ENCODE results near the gene PSEN1.

Gene PSEN1

DNA sequence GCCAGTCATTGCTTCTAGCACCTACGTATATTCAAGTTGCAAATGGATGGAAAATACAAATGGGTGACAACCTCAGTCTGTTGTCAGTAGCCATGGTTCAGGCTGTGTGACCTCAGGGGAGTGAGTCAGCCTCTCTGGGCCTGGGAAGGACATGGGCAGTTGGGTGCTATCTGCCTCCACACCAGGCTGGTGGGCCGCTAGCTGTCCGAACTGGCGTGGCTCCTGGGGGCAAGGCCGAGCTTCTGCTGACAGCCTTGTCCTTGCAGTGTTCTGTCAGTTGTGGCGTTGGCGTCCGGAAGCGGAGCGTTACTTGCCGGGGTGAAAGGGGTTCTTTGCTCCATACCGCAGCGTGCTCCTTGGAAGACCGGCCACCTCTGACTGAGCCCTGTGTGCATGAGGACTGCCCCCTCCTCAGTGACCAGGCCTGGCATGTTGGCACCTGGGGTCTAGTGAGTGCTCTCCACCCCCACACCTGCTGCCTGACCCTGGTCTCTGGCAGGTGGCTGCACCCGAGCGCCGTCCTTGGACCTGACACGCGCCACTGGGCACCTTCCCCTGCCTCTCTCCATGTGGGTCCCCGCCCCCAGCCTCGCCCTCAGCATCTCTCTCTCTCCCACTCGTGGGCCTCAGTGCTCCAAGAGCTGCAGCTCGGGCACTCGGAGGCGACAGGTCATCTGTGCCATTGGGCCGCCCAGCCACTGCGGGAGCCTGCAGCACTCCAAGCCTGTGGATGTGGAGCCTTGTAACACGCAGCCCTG is 118.1 kb downstream of the PSEN1 start:
- DNase-seq (ENCODE audit: low spot score), result no peak

DNA sequence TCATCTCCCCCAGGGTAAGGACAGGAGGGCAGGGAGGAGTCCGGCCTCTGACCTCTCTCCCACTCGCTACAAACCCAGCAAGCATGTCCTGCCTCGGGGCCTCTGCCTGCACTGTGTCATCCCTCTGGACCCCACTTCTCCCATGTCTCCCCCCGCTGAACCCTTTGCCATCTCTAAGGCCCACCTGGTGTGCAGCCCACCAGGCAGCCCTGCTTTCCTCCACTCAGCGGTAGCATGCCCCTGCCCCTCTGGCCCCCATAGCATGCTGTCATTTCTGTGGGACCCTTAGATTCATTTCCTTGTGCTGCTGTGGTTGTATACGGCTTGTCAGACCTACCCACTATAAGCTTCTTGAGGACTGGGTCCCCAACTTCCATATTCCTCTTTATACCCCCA is 118.7 kb downstream of the PSEN1 start:
- no peak for DNase-seq (ENCODE audit: low spot score)

DNA sequence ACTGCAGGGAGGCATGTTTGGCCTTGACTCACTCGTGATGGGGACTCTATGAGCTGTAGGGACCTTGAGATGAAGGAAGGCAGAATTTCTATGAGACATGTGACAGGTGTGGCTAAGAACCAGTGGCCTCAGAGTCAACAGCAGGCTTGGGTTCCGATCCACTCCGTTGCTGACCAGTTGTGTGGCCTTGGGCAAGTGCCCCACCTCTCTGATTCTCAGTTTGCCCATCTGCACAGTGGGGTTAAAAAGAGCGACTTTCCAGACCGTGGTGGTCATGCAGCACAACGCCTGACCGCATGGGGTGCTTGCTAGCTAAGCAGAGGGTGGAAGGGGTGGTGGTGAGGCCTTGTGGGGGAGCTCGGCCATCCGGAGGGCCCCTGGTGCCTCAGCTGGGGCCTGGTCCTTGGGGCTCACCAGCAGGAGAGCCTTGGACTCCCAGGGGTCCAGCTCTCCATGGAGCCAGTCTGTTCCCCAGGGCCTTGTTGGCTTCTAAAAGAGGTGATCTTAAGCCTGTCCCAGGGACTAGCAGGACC is 119.5 kb downstream of the PSEN1 start:
- no peak for DNase-seq (ENCODE audit: low spot score)

DNA sequence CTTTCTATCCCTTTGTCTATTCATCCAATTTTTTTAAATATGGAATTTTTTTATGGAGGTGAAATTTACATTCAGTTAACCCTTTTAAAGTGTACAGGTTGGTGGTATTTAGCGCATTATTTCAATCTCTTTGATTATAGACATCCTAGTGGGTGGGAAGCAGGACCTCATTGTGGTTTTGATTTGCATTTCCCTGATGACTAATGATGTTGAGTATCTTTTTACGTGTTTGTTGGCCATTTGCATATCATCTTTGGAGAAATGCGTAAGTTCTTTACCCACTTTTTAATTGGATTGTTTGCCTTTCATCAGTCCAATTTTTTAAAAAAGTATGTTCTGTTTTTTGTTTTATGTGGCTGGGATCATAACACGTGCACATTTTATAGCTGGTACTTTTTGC is 121.8 kb downstream of the PSEN1 start:
- no peak for DNase-seq (ENCODE audit: low spot score)

DNA sequence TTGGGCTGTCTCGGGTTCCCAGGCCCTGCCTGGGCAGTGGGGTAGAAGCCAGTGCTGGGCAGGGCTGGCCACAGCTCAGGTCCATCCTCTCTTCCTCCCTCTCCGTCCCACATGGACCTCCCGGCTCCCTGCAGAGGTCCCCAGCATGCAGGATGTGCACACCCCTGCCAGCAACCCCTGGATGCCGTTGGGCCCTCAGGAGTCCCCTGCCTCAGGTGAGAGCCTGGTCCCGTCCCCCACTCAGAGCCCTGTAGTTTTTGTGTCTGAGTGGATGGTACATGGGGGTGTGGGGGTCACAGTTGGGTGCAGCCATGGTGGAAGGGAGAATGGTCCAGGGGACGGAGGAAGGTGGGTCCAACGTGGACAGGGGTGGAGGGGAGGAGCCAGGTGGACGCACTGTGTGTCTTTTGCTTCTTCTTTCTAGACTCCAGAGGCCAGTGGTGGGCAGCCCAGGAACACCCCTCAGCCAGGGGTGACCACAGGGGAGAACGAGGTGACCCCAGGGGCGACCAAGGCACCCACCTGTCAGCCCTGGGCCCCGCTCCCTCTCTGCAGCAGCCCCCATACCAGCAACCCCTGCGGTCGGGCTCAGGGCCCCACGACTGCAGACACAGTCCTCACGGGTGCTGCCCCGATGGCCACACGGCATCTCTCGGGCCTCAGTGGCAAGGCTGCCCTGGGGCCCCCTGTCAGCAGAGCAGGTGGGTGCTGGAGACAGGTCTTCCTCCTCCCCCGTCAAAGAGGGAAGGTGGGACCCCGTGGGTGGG is 122.7 kb downstream of the PSEN1 start:
- no peak for DNase-seq (ENCODE audit: low spot score)

DNA sequence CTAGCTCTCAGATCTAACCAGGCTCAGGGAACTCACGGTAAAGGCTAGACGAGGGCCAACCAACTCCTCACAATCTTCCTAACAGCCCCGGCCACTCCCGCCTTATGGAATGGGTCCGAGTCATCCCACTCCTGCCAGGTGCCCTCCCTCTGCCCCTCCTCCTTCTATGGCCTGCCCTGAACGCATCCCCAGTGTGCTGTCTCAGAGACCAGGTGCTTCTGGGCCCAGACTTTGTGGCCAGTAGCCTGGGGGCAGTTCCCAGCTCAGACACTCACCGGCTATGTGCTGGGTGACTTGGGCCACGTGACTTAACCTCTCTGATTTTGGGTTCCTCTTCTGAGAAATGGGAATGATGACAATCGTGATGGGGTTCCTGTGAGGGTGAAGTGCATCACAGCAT is 123.5 kb downstream of the PSEN1 start:
- DNase-seq (ENCODE audit: low spot score), result no peak

DNA sequence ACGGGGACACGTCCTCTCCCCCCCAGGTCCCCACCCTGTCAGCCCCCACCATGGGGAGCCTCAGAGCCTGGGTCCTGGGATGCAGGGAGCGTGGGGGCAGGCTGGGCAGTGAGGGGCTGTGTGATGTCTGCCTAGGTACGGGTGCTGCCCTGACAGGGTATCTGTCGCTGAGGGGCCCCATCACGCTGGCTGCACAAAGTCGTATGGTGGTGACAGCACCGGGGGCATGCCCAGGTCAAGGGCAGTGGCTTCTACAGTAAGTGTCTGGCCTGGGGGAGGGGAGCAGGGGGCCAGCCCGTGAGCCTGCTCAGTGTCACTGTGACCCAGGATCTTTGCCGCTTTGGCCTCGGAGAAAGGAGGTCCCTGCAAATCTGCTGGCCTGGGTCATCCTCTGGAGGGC is 124.3 kb downstream of the PSEN1 start:
- no peak for DNase-seq (ENCODE audit: low spot score)

DNA sequence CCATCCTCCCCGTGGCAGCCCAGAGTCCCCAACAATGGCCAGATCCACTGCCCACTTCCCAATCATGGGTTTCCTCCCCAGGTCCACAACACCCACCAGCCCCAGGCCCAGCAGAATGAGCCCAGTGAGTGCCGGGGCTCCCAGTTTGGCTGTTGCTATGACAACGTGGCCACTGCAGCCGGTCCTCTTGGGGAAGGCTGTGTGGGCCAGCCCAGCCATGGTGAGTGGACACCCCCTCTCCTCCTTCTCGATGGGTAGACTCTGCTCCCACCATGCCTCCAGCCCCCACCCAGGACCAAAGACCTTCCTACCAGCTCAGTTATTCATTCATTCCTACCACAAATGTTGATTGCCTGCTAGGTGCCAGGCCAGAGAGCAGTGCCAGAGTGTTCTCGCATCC is 124.8 kb downstream of the PSEN1 start:
- no peak for DNase-seq (ENCODE audit: low spot score)

DNA sequence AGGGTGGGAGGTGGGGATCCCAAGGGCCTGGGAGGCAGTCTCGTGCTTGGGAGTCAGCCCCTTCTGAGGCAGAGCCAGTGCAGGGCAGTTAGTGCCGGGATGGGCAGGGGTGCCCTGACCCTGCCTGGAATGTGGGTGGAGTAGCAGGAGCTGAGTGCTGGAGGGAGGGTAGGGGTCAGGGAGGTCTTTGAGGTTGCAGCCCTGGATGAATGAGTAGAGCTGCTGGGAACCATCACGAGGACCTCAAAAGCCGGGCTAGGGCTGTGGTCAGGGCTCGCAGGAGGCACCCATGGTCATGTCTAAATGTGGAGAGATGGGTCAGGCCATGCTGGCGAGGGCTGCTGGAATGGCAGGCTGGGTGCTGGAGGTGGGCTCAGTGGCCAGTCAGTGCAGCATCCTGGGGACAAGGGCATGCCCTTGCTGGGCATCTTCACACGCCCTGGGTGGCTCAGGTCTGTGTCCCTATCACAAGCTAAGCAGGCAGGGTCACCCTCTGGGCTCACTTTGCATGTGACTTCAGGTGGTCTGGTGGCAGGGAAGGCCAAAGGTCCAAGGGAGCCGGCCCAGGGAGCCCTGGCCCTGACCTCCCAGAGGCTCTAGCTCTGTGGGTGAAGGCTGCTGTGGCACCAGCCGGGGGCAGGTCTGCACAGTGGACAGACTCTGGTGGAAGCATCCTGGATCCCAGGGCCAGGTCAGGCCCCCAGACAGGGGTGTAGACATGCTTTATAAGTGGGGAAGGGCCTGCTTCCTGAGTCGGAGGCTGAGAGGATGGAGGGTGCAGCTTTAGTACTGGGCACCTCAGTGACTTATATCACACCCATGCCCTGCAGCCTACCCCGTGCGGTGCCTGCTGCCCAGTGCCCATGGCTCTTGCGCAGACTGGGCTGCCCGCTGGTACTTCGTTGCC is 125.5 kb downstream of the PSEN1 start:
- DNase-seq (ENCODE audit: low spot score), result no peak

DNA sequence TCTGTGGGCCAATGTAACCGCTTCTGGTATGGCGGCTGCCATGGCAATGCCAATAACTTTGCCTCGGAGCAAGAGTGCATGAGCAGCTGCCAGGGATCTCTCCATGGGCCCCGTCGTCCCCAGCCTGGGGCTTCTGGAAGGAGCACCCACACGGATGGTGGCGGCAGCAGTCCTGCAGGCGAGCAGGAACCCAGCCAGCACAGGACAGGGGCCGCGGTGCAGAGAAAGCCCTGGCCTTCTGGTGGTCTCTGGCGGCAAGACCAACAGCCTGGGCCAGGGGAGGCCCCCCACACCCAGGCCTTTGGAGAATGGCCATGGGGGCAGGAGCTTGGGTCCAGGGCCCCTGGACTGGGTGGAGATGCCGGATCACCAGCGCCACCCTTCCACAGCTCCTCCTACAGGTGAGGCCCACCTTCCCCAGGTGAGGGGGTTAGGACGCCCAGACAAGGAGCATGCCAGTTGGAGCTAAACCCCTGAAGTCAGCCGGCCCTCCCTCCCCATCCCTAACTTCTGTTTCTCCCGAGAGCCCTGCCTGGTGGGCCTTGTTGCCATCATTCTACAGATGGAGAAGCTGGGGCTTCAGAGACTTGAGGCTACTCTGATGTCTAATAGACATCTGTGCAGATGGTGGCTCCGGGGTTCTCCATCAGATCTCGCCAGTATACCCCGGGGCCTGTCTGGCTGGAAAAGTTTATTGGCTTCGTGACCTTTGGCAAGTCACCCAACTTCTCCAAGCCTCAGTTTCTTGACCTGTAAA is 126.3 kb downstream of the PSEN1 start:
- DNase-seq (ENCODE audit: low spot score), result no peak

DNA sequence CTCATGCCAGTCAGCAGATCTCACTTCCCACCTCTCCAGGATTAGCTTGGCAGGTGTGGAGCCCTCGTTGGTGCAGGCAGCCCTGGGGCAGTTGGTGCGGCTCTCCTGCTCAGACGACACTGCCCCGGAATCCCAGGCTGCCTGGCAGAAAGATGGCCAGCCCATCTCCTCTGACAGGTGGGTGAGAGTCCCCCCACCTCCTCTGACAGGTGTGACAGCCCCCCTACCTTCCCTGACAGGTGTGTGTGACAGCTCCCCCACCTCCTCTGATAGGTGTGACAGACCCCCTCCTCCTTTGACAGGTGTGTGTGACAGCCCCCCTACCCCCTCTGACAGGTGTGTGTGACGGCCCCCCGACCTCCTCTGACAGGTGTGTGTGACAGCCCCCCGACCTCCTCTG is 127.3 kb downstream of the PSEN1 start:
- no peak for DNase-seq (ENCODE audit: low spot score)

DNA sequence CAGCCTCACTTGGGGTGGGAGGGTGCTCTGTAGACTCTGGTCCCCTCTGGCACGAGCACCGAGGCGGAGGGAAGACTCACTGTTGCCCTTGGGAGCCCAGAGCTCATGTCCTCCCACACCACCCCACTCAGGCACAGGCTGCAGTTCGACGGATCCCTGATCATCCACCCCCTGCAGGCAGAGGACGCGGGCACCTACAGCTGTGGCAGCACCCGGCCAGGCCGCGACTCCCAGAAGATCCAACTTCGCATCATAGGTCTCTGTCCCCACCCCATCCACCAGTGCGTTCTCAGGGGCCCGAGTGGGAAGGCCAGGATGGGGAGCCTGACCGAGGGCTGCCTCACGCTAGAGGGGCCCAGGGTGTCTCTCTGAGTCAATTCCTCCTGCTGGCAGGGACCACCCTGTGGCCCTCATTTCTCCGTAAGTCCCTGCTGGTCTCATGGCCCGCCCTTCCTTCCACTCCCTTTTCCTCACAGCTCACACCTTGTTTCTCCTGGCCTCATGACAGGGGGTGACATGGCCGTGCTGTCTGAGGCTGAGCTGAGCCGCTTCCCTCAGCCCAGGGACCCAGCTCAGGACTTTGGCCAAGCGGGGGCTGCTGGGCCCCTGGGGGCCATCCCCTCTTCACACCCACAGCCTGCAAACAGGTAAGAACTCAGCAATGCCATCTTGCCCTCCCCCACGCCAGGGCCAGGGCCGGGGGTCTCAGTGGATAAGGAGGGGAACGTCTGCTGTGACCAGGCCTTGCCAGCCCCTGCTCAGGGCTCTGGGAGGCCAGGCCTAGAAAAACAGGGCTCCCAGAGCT is 128.0 kb downstream of the PSEN1 start:
- DNase-seq (ENCODE audit: low spot score), result no peak

DNA sequence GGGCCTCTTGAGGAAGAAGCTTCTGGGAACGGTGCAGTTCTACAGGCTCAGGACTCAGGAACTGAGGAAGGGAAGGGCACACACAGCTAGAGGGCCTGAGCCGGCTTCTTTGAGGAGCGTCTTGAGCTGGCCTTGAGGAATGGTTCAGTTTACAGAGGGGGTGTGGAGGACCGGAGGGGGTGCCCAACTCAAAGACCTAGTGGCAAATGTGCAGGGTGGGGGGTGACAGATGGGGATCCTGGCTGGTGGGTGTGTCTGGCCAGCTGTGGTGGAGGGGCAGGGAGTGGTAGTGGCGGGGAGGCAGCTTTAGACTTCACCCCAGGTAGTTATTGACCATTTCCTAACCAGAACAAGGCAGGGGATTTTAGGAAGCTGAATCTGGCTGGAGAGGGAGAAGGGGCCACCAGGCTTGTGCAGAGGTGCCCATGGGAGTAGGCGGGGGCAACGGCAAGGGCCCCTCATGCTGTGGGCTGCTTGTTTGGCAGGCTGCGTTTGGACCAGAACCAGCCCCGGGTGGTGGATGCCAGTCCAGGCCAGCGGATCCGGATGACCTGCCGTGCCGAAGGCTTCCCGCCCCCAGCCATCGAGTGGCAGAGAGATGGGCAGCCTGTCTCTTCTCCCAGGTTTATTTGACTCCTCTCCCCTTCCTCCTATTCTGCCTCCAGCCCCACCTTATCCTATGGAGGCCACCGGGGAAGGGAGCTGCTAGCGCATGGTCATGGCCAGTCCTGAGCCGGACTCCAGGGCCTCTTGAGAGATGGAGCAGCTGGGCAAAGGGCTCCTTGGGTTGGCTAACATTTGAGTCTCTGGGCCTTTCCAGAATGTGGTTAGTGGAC is 128.8 kb downstream of the PSEN1 start:
- no peak for DNase-seq (ENCODE audit: low spot score)

DNA sequence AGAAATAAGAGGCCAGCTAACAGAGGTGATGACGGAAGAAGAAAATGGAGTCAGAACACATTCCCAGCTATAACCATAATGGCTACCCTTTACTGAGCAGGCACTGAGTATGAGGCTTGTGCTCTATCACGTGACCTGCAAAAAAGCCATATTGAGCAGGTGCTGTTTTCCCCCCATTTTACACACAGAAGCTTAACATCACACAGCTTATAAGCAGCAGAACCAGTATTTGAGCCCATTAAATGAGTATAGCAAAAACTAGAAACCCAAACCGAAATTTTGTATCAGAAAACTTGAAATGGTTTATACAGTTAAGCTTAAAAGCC is 129.4 kb downstream of the PSEN1 start:
- DNase-seq (ENCODE audit: low spot score), result no peak

DNA sequence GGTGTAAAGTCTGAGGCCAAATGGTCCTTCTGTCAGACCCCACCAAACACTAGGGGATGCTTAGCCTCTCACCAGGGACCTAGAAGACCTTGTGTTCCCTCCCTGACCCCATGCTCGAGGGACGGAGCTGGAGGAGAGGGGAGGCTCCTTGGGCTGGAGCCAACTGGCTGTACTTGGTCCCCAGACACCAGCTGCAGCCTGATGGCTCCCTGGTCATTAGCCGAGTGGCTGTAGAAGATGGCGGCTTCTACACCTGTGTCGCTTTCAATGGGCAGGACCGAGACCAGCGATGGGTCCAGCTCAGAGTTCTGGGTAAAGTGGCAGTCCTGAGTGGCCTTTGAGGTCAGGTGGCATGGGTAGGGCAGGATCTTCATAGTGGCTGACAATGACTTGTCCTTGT is 130.0 kb downstream of the PSEN1 start:
- DNase-seq (ENCODE audit: low spot score), result no peak

DNA sequence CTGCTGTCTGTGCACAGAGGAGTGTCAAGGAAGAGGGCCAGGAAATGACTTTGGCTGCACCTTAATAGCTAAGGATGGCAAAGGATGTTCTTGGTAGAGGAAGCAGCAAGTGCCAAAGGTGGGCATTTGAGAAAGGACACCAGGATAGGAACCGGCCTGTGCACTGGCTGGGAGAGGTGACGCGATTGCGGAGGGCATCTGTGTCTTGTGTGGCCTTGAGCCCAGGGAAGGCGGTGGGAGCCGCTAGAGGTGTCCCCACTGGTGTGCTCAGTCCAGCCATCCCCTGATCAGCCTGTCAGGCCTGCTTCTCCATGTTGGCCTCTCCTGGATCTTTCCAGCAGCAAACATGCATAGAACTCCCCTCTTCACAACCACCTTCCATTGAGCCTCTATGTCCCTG is 131.2 kb downstream of the PSEN1 start:
- DNase-seq (ENCODE audit: low spot score), result no peak

DNA sequence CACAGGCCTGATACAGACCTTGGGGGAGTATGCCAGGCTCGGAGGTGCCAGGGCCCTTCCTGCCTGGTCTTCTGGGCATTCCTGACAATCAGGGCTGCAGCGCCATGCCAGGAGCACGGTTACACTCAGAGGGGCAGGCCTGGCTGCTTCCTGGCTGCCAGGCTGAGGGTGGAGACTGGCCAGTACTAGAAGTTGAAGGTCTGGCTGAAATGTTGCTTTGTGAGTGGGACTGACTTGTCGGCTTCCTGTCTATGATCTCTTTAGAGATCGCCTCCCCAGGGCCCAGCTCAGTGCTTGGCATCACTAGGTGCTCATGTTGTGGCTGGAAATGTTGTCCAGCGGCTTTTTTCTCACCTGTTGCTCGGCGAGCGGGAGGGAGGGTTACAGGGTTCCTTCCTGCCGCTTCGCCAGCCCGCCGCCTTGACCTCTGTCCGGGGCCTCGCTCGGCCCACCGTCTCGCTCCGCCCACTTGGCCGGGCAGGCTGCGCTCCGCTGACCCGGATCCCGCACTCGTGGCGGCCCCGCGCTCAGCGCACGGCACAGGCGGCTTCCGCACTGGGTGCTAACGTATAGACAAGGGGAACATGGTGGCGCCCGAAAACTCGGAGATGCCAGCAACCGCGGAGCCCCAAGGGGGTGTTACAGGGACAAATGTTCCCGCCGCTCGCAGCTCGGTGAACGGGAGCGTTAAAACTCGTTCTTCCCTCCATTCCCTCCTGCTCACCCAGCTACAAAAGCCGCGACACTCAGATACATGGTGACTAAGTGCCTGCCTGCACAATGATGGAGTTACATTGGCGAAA is 133.6 kb downstream of the PSEN1 start:
- DNase-seq (ENCODE audit: low spot score), result no peak

DNA sequence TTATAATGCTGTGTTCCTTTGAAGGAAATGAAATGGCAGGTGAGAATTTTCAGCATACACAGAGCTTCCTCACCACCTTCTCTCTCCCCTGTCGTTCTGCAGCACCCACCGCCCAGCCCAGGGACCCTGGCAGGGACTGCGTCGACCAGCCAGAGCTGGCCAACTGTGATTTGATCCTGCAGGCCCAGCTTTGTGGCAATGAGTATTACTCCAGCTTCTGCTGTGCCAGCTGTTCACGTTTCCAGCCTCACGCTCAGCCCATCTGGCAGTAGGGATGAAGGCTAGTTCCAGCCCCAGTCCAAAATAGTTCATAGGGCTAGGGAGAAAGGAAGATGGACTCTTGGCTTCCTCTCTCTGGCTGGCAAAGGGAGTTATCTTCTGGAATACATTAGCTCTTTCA is 136.1 kb downstream of the PSEN1 start:
- DNase-seq (ENCODE audit: low spot score), result no peak
